Endodermal cell (in vitro differentiated cells): ENCODE results near the gene MXRA5. TPM values are rescaled to one million over a fixed set of nuclear protein-coding genes. Genes with fewer than 3 reads are reported as not detected.

ENCODE experiments used
- DNase-seq: peaks from one replicate; pipeline ENCODE4 v3.0.0-alpha.2; 2017
- H3K27ac ChIP-seq: 2 replicates; pipeline ENCODE4 v1.5.1; 2013; ENCODE audit warnings: mild to moderate bottlenecking, low read depth, low read length, moderate library complexity
- H3K27me3 ChIP-seq: 2 replicates; pipeline ENCODE4 v1.6.1; 2013; ENCODE audit warnings: mild to moderate bottlenecking, low read length, moderate library complexity; ENCODE audit not compliant: insufficient read depth, control insufficient read depth, poor library complexity, severe bottlenecking
- H3K36me3 ChIP-seq: 2 replicates; pipeline ENCODE4 v1.7.0; 2013; ENCODE audit warnings: mild to moderate bottlenecking, low read length, moderate library complexity; ENCODE audit not compliant: control insufficient read depth, insufficient read depth
- H3K4me1 ChIP-seq: one replicate; pipeline ENCODE4 v1.7.0; 2013; ENCODE audit warnings: low read length; ENCODE audit not compliant: control insufficient read depth, insufficient read depth
- H3K4me3 ChIP-seq: 2 replicates; pipeline ENCODE4 v1.5.1; 2013; ENCODE audit warnings: mild to moderate bottlenecking, low read length, moderate library complexity
- H3K9ac ChIP-seq: 2 replicates; pipeline ENCODE4 v1.6.1; 2013; ENCODE audit warnings: mild to moderate bottlenecking, low read length, moderate library complexity; ENCODE audit not compliant: poor library complexity, severe bottlenecking; ENCODE audit errors: extremely low read depth
- H3K9me3 ChIP-seq: 2 replicates; pipeline ENCODE4 v1.6.1; 2013; ENCODE audit warnings: mild to moderate bottlenecking, low read length, moderate library complexity; ENCODE audit not compliant: control insufficient read depth
- H3K27ac Mint-ChIP-seq: 2 replicates; pipeline ENCODE4 v1.8.0; 2020; ENCODE audit warnings: mixed read lengths
- H3K27me3 Mint-ChIP-seq: 2 replicates; pipeline ENCODE4 v1.8.0; 2021; ENCODE audit warnings: mild to moderate bottlenecking, mixed read lengths; ENCODE audit not compliant: insufficient read depth
- H3K36me3 Mint-ChIP-seq: 2 replicates; pipeline ENCODE4 v1.8.0; 2020; ENCODE audit warnings: low read depth, mixed read lengths
- H3K4me1 Mint-ChIP-seq: 2 replicates; pipeline ENCODE4 v1.8.0; 2020; ENCODE audit warnings: mixed read lengths
- H3K4me3 Mint-ChIP-seq: 2 replicates; pipeline ENCODE4 v1.8.0; 2020; ENCODE audit warnings: mild to moderate bottlenecking, moderate library complexity, mixed read lengths
- H3K9me3 Mint-ChIP-seq: 2 replicates; pipeline ENCODE4 v1.8.0; 2020; ENCODE audit warnings: mild to moderate bottlenecking, mixed read lengths
- CTCF ChIP-seq: fragments of 200-600 bp; sonication (generic); conservative IDR thresholded peaks from 2 replicates; pipeline ENCODE4 v1.5.0; 2021; ENCODE audit warnings: antibody characterized with exemption, mild to moderate bottlenecking
- WGBS, 2 experiments: methylation state at CpG; one replicate each; pipeline versions ENCODE4 v1.1.5 to v1.1.7; 2013; ENCODE audit warnings: missing lambda C conversion rate in 2 of 2, mixed read lengths in 1 of 2; ENCODE audit not compliant: insufficient coverage in 1 of 2, insufficient read length in 1 of 2; 5-methylcytosine and 5-hydroxymethylcytosine counted together
- total RNA-seq, 2 donors: library from RNA; stranded (reverse); fragmentation: NEBNext Ultra II Directional in 1 of 2; extraction: Animal tissue kit (Norgen Biotek cat#: 25700) in 1 of 2; gene quantifications; 2 replicates in 1 of 2; 3 replicates in 1 of 2; pipeline ENCODE4 v1.2.1, GENCODE V29; 2021

MXRA5 gene
- total RNA-seq, 2 donors from 2014 or later, result 14.6 to 40.2 TPM

GRCh38 chrX:3271834-3272186, 74.6 kb downstream of the MXRA5 start:
- DNase-seq, result no peak
- H3K27ac Mint-ChIP-seq, result no peak overlapping the region
- no peaks in the 10 kb centered on the region for H3K36me3 Mint-ChIP-seq
- Histone ChIP-seq H3K9me3 (no peaks in the 10 kb centered on the region), H3K4me1 (no peaks in the 10 kb centered on the region), H3K4me3 (no peak overlapping the region), H3K36me3 (no peaks in the 10 kb centered on the region), H3K27me3 (no peaks in the 10 kb centered on the region), H3K9ac (no peak overlapping the region), H3K27ac (no peak overlapping the region)
- no peaks in the 10 kb centered on the region for H3K4me1 Mint-ChIP-seq
- peaks cover 13% of the 10 kb centered on the region for H3K9me3 Mint-ChIP-seq
- no peaks in the 10 kb centered on the region for H3K27me3 Mint-ChIP-seq
- 67% methylated on average over 4 of the region's 6 CpGs; no CpG with 5 or more reads in 1 of the 2 experiments for WGBS, 2 experiments
- no peak for TF ChIP-seq CTCF
- H3K4me3 Mint-ChIP-seq, result no peak overlapping the region

- Histone ChIP-seq H3K9me3 (no peaks in the 10 kb centered on the region), H3K4me3 (no peak overlapping the region), H3K36me3 (no peaks in the 10 kb centered on the region), H3K27me3 (no peaks in the 10 kb centered on the region), H3K27ac (no peak overlapping the region), H3K9ac (no peak overlapping the region), H3K4me1 (no peaks in the 10 kb centered on the region)
- Mint-ChIP-seq H3K4me3 (no peak overlapping the region), H3K27me3 (no peaks in the 10 kb centered on the region), H3K36me3 (no peaks in the 10 kb centered on the region), H3K9me3 (peaks cover 13% of the 10 kb centered on the region), H3K27ac (no peak overlapping the region), H3K4me1 (no peaks in the 10 kb centered on the region)
- DNase-seq, result no peak
- WGBS, 2 experiments, result 89% methylated on average over 12 of the region's 12 CpGs; no CpG with 5 or more reads in 1 of the 2 experiments
- TF ChIP-seq CTCF, result no peak
Observed at GRCh38 chrX:3271183-3271833, 75.1 kb downstream of the MXRA5 start.

GRCh38 chrX:3268829-3269228, 77.6 kb downstream of the MXRA5 start:
- no peak for DNase-seq
- no peak overlapping the region for H3K27ac Mint-ChIP-seq
- H3K27me3 Mint-ChIP-seq, result no peaks in the 10 kb centered on the region
- no peak overlapping the region for H3K4me3 Mint-ChIP-seq
- H3K9me3 Mint-ChIP-seq, result peaks cover 2% of the 10 kb centered on the region
- WGBS, 2 experiments, result 59 to 100% methylated on average over 1 to 3 of the region's 3 CpGs
- no peaks in the 10 kb centered on the region for H3K36me3 Mint-ChIP-seq
- no peak for TF ChIP-seq CTCF
- Histone ChIP-seq H3K4me3 (no peak overlapping the region), H3K27me3 (no peaks in the 10 kb centered on the region), H3K36me3 (no peaks in the 10 kb centered on the region), H3K9ac (no peak overlapping the region), H3K4me1 (no peaks in the 10 kb centered on the region), H3K27ac (no peak overlapping the region), H3K9me3 (no peaks in the 10 kb centered on the region)
- H3K4me1 Mint-ChIP-seq, result no peaks in the 10 kb centered on the region
